ENCODE data around the gene FRY.

Gene FRY

GRCh38 chr13:32087955-32088747, 56.6 kb downstream of the FRY start:
- no peak for DNase-seq

GRCh38 chr13:32092496-32092895, 60.9 kb downstream of the FRY start:
- DNase-seq, result no peak

GRCh38 chr13:32093006-32093405, 61.4 kb downstream of the FRY start:
- no peak for DNase-seq

- no peak for DNase-seq
Measured at GRCh38 chr13:32098272-32098671, 66.7 kb downstream of the FRY start.

- DNase-seq, result no peak
Measured at GRCh38 chr13:32105653-32106313, 74.2 kb downstream of the FRY start.

- DNase-seq, result no peak
Measured at GRCh38 chr13:32107474-32107873, 75.9 kb downstream of the FRY start.

GRCh38 chr13:32107973-32108372, 76.4 kb downstream of the FRY start:
- no peak for DNase-seq

GRCh38 chr13:32113532-32113931, 82.0 kb downstream of the FRY start:
- no peak for DNase-seq

- DNase-seq, result no peak
Measured at GRCh38 chr13:32114284-32114950, 82.8 kb downstream of the FRY start.

- DNase-seq, result no peak
Measured at GRCh38 chr13:32115066-32115465, 83.5 kb downstream of the FRY start.

- no peak for DNase-seq
Measured at GRCh38 chr13:32116210-32116609, 84.6 kb downstream of the FRY start.

- no peak for DNase-seq
Measured at GRCh38 chr13:32117001-32117400, 85.4 kb downstream of the FRY start.

- DNase-seq, result no peak
Measured at GRCh38 chr13:32117701-32118100, 86.1 kb downstream of the FRY start.

GRCh38 chr13:32121316-32121715, 89.7 kb downstream of the FRY start:
- DNase-seq, result no peak

- no peak for DNase-seq
Measured at GRCh38 chr13:32124743-32125142, 93.2 kb downstream of the FRY start.

- DNase-seq, result no peak
Measured at GRCh38 chr13:32125221-32125689, 93.7 kb downstream of the FRY start.

GRCh38 chr13:32125751-32126150, 94.2 kb downstream of the FRY start:
- DNase-seq, result no peak

GRCh38 chr13:32126278-32126677, 94.7 kb downstream of the FRY start:
- DNase-seq, result no peak

GRCh38 chr13:32126756-32127155, 95.2 kb downstream of the FRY start:
- DNase-seq, result no peak

- DNase-seq, result no peak
Measured at GRCh38 chr13:32127691-32128090, 96.1 kb downstream of the FRY start.

- DNase-seq, result no peak
Measured at GRCh38 chr13:32134241-32135055, 102.9 kb downstream of the FRY start.

- DNase-seq, result no peak
Measured at GRCh38 chr13:32135056-32135390, 103.4 kb downstream of the FRY start.

- DNase-seq, result no peak
Measured at GRCh38 chr13:32135655-32136054, 104.1 kb downstream of the FRY start.
